Measurements from ENCODE around the gene ANKRD22. TPM values are rescaled to one million over a fixed set of nuclear protein-coding genes. Genes with fewer than 3 reads are reported as not detected.

The ANKRD22 gene
- total and polyA plus RNA-seq, 10 of the 15 experiments (the other 5 are each of a cell fraction or from before 2014, with no cell fraction given), result 0.30 to 1.3 (median 0.71) TPM

DNA sequence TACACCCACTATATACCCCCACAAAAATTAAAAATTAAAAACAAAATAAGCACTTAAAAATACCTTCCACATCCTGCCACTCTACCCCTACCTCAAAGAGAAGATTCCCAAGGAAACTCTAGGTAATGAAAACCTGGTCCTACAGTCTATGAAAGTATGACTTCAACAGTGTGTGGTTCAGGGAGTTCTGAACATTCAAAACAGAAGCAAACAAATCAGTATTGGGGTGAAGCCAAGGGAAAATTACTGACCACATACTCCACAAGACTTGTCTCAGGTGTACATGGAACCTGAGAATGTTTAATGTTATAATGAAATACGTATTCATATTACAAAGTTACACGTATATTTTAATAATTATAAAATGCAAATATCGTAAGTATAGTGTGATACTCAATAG lies 69.4 kb downstream of the ANKRD22 start (continued):
- TF ChIP-seq TCF7 (IDR thresholded peaks at IDR 0.05; ENCODE audit: borderline replicate concordance) (no peak), ATF2 (IDR thresholded peaks at IDR 0.05; ENCODE audit: low read length) (0 out of 2 replicates have a peak, but pooled peaks have one; percentile 35), FOXK2 (IDR thresholded peaks at IDR 0.05) (no peak), PAX8 (IDR thresholded peaks at IDR 0.05) (no peak), E4F1 (IDR thresholded peaks at IDR 0.05; ENCODE audit: borderline replicate concordance, partially characterized antibody) (no peak), ZNF622 (IDR thresholded peaks at IDR 0.05) (no peak), RUNX3 (IDR thresholded peaks at IDR 0.05; ENCODE audit: low read length) (peak; percentile 93), NFIC (IDR thresholded peaks at IDR 0.05; ENCODE audit: low read depth, low read length) (peak; percentile 77; the same call in 1 of the 2 replicates), EP300 (IDR thresholded peaks at IDR 0.05; ENCODE audit: borderline replicate concordance in 1 of 2, control insufficient read depth in 1 of 2, low read depth in 2 of 2, low read length in 2 of 2) (no peak), RB1 (IDR thresholded peaks at IDR 0.05; ENCODE audit: borderline replicate concordance) (no peak), BCL11A (IDR thresholded peaks at IDR 0.05; ENCODE audit: low read depth, low read length) (0 out of 2 replicates have a peak, but pooled peaks have one; percentile 6), IKZF2 (IDR thresholded peaks at IDR 0.05) (peak in 1 of 2 experiments; percentile 17; a peak in 1 of 4 replicates), HDGF (IDR thresholded peaks at IDR 0.05) (no peak), FOXM1 (IDR thresholded peaks at IDR 0.05; ENCODE audit: low read depth, low read length) (peak; percentile 41; the same call in 1 of the 2 replicates), CREM (IDR thresholded peaks at IDR 0.05; ENCODE audit: low read depth) (peak; percentile 12; the same call in 1 of the 2 replicates), MTA2 (IDR thresholded peaks at IDR 0.05; ENCODE audit: low read depth) (no peak), SMARCA5 (IDR thresholded peaks at IDR 0.05) (no peak), IRF4 (IDR thresholded peaks at IDR 0.05; ENCODE audit: low read depth, low read length) (no peak), PML (IDR thresholded peaks at IDR 0.05; ENCODE audit: low read length) (no peak), PAX5 (IDR thresholded peaks at IDR 0.05; ENCODE audit: borderline replicate concordance, low read depth, low read length) (no peak)
- TF ChIP-seq, protein P1, sequence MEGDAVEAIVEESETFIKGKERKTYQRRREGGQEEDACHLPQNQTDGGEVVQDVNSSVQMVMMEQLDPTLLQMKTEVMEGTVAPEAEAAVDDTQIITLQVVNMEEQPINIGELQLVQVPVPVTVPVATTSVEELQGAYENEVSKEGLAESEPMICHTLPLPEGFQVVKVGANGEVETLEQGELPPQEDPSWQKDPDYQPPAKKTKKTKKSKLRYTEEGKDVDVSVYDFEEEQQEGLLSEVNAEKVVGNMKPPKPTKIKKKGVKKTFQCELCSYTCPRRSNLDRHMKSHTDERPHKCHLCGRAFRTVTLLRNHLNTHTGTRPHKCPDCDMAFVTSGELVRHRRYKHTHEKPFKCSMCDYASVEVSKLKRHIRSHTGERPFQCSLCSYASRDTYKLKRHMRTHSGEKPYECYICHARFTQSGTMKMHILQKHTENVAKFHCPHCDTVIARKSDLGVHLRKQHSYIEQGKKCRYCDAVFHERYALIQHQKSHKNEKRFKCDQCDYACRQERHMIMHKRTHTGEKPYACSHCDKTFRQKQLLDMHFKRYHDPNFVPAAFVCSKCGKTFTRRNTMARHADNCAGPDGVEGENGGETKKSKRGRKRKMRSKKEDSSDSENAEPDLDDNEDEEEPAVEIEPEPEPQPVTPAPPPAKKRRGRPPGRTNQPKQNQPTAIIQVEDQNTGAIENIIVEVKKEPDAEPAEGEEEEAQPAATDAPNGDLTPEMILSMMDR (IDR thresholded peaks at IDR 0.05 in 2 of 3, conservative IDR thresholded peaks at IDR 0.05 in 1 of 3; ENCODE audit: control insufficient read depth in 2 of 3, extremely low read depth in 1 of 3, insufficient read depth in 1 of 3, low read depth in 3 of 3, low read length in 3 of 3), result no peak

Data from GM12878 (cell line).